ENCODE results near the gene C11orf68.

DNA sequence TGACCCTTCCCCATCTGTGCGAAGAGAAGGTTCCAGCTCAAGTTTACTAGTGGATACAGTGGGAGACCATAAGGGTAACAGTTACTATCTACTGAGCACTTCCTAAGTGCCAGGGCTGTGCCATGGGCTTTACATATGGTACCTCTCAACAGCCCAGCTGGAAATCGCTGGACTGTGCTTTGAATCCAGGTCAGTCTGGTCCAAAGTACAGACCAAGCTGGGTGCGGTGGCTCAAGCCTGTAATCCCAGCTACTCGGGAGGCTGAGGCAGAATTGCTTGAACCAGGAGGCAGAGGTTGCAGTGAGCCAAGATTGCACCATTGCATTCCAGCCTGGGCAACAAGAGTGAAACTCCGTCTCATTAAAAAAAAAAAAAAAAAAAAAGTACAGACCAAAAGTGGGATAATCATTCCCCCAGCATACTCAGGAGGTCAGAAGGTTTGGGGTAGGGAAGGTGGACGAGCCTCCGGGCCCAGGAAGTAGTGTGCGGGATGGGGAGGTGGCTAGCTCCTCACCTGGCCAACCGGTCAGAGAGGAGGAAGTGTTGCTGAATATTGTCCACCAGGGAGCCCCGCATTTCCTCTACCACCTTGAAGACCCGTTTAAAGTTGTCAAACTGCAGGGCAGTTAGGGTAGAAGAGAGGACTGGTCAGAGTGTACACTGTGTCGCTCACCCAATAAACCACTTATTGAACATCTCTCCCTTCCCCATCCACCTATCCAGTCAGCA lies 32.9 kb downstream of the C11orf68 start:
- TF ChIP-seq POLR2A (IDR thresholded peaks at IDR 0.05), result no peak
- TF ChIP-seq, protein P1, sequence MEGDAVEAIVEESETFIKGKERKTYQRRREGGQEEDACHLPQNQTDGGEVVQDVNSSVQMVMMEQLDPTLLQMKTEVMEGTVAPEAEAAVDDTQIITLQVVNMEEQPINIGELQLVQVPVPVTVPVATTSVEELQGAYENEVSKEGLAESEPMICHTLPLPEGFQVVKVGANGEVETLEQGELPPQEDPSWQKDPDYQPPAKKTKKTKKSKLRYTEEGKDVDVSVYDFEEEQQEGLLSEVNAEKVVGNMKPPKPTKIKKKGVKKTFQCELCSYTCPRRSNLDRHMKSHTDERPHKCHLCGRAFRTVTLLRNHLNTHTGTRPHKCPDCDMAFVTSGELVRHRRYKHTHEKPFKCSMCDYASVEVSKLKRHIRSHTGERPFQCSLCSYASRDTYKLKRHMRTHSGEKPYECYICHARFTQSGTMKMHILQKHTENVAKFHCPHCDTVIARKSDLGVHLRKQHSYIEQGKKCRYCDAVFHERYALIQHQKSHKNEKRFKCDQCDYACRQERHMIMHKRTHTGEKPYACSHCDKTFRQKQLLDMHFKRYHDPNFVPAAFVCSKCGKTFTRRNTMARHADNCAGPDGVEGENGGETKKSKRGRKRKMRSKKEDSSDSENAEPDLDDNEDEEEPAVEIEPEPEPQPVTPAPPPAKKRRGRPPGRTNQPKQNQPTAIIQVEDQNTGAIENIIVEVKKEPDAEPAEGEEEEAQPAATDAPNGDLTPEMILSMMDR (IDR thresholded peaks at IDR 0.05 in 8 of 11, conservative IDR thresholded peaks at IDR 0.05 in 3 of 11), result no peak
- no peak for TF ChIP-seq POLR2AphosphoS5 (IDR thresholded peaks at IDR 0.05)
